Prostate gland (tissue), 2 donors: ENCODE results near the gene FBXO42. TPM values are rescaled to one million over a fixed set of nuclear protein-coding genes. Genes with fewer than 3 reads are reported as not detected.
"Not testable (repeated sequence)": the region's sequence is repeated elsewhere in the genome, so short reads cannot be mapped to it uniquely, and the experiment has no call there.

Source experiments
- DNase-seq: peaks from one replicate; pipeline ENCODE4 v3.0.0-alpha.2; 2019; ENCODE audit warnings: low spot score
- H3K27ac ChIP-seq, 2 donors: fragments of 200-600 bp; sonication (generic); 2 replicates each; pipeline ENCODE4 v1.5.1; 2017 to 2019
- H3K27me3 ChIP-seq: fragments of 200-600 bp; sonication (generic); replicated peaks from 2 replicates; pipeline ENCODE4 v1.5.1; 2019; ENCODE audit not compliant: insufficient read depth
- H3K36me3 ChIP-seq, 2 donors: fragments of 200-600 bp; sonication (generic); 1 replicate in 1 of 2; 2 replicates in 1 of 2; pipeline versions ENCODE4 v1.5.1 to v1.8.1; 2017 to 2019
- H3K4me1 ChIP-seq: fragments of 200-600 bp; sonication (generic); replicated peaks from 2 replicates; pipeline ENCODE4 v1.5.1; 2019
- H3K4me3 ChIP-seq, 2 donors: fragments of 200-600 bp; sonication (generic); 2 replicates each; pipeline ENCODE4 v1.5.1; 2017 to 2019
- H3K9me3 ChIP-seq: fragments of 200-600 bp; sonication (generic); 2 replicates; pipeline ENCODE4 v1.5.1; 2017
- CTCF ChIP-seq, 4 experiments: fragments of 200-600 bp in 2 of 4; fragments of 450-650 bp in 2 of 4; sonication (generic) in 2 of 4; IDR thresholded peaks; 1 replicate in 3 of 4; 2 replicates in 1 of 4; pipeline ENCODE4 v1.5.1; 2016 to 2019; ENCODE audit warnings: antibody characterized with exemption in 4 of 4, mild to moderate bottlenecking in 2 of 4, moderate library complexity in 2 of 4
- POLR2A ChIP-seq: fragments of 450-650 bp; IDR thresholded peaks from one replicate; pipeline ENCODE4 v1.6.1; 2016; ENCODE audit warnings: antibody characterized with exemption, mild to moderate bottlenecking
- POLR2AphosphoS5 ChIP-seq: sonication (generic); formaldehyde crosslinking; IDR thresholded peaks from one replicate; pipeline ENCODE4 v1.6.1; 2017; ENCODE audit warnings: antibody characterized with exemption
- WGBS: methylation state at CpG from one replicate; pipeline ENCODE4 v1.1.5; 2018; 5-methylcytosine and 5-hydroxymethylcytosine counted together
- intact Hi-C: fragments of 100-400 bp; cut with DNase I; formaldehyde crosslinking; loops from one replicate; pipeline ENCODE4 v1.14.2; 2022
- total RNA-seq, 2 donors: library from RNA; depleted of rRNA; stranded (reverse); fragments of >200 nt; gene quantifications; one replicate each; pipeline ENCODE4 v1.1.0, GENCODE V29; 2016

Gene FBXO42
- total RNA-seq, 2 donors from 2014 or later = 26.6 to 52.6 TPM

DNA sequence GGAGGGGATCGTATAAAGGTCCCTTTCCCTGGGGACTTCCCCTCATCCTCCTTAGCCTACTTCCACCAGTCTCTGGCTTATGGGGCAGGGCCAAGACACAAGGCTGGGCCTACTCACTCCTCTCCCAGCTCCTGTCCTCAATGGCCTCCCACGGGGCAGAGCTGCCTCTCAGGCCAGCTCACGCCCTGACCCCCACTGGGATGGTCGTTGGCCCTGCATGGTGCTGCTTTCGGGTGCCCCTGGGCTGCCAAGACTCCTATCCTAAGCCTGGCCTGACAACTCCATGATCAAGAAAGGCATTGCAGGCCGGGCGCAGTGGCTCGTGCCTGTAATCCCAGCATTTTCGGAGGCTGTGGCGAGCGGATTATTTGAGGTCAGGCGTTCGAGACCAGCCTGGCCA, 121.5 kb downstream of the FBXO42 start:
- intact Hi-C loops = no loop called here
- no peaks in the 10 kb centered on the region for H3K36me3 ChIP-seq
- WGBS = 89% methylated on average over 13 of the region's 13 CpGs
- peaks cover under 1% of the 10 kb centered on the region for H3K4me1 ChIP-seq
- no peak overlapping the region for H3K27ac ChIP-seq
- H3K27me3 ChIP-seq = no peaks in the 10 kb centered on the region
- no peak for DNase-seq
- no peaks in the 10 kb centered on the region for H3K9me3 ChIP-seq
- TF ChIP-seq POLR2A (no peak), CTCF (IDR thresholded peaks at IDR 0.05) (no peak), POLR2AphosphoS5 (no peak)
- no peak overlapping the region for H3K4me3 ChIP-seq

DNA sequence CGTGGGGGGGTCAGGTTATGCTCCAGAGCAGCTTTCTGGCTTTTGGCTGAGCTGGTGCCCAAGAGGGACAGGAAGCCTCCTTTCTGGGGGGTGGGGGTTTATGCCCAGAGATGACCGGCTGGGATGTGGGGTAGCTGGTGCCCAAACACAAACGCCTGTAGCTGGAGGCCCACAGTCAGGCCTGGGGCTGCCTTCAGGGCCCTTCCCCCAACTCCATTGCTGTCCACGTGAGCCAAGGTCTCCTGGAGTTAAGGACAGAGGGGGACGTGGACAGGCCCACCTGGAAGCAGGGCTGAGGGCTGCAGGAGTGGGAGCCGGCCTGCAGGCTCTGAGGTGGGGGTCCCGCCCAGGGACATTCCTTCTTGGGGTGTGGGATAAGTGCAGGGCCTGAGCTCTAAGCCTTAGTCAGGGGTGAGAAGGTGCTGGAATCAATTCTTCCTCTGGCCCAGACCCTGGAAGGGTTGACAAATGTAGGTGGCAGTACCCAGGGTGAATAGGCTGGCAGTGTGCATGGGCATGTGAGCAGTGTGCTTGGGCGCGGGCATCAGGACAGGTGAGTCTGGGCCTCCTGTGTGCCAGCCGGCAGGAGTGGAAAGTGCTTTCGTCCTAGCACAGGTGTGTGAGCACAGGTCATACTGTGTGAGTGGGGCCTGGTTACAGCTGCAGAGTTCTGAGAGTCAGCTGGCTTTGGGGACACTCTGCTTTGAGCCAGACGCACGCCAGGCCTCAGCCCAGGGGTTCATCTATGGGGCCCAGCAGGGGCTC, 122.1 kb downstream of the FBXO42 start:
- no peaks in the 10 kb centered on the region for H3K36me3 ChIP-seq
- no peaks in the 10 kb centered on the region for H3K9me3 ChIP-seq
- no peak overlapping the region for H3K4me3 ChIP-seq
- TF ChIP-seq POLR2A (no peak), POLR2AphosphoS5 (no peak), CTCF (IDR thresholded peaks at IDR 0.05) (no peak)
- H3K27me3 ChIP-seq = no peaks in the 10 kb centered on the region
- intact Hi-C loops = no loop called here
- no peaks in the 10 kb centered on the region for H3K4me1 ChIP-seq
- H3K27ac ChIP-seq = no peak overlapping the region
- WGBS = 86% methylated on average over 11 of the region's 13 CpGs
- no peak for DNase-seq

DNA sequence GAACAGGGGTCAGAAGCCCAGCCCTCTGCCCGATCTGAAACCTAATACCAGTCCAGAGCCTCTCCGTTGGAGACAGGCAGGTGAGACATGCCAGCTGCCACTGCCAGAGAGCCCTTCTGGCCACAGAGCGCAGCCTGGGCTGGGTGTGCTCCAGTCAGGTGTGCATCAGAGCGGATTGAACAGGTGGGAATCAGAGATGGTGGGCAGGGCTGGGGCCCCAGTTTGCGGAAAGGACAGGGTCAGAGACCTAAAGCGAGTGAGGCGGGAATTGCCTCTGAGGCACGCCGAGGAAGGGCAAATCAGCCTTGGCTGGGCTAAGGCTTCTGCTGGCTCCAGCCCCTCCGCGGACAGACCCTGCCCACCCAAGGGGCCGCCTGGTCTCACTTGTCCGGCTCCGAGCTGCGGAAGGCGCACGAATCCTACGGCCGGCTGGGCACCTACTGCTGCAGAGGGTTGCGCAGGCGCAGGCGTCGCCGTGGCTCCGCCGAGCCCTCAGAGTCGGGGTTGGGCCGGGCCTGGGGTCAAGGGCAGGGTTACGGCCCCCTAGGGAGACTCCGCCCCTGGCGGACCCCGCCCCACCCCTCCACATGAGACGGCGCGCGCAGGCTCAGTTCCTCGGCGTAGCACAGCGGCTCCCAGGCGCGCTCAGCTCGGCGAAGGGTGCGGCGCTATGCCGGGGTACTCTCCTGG, 125.6 kb downstream of the FBXO42 start:
- Histone ChIP-seq H3K27me3 (no peaks in the 10 kb centered on the region), H3K27ac (no peak overlapping the region), H3K9me3 (no peaks in the 10 kb centered on the region), H3K4me3 (no peak overlapping the region), H3K36me3 (no peaks in the 10 kb centered on the region), H3K4me1 (no peaks in the 10 kb centered on the region)
- no peak for DNase-seq
- intact Hi-C loops = no loop called here
- 23% methylated on average over 37 of the region's 46 CpGs for WGBS
- TF ChIP-seq POLR2A (no peak), POLR2AphosphoS5 (no peak), CTCF (IDR thresholded peaks at IDR 0.05) (no peak)

- Histone ChIP-seq H3K27me3 (no peaks in the 10 kb centered on the region), H3K27ac (no peak overlapping the region), H3K4me1 (no peaks in the 10 kb centered on the region), H3K4me3 (no peak overlapping the region), H3K36me3 (no peaks in the 10 kb centered on the region), H3K9me3 (no peaks in the 10 kb centered on the region)
- 90% methylated on average over 7 of the region's 7 CpGs for WGBS
- DNase-seq = no peak
- TF ChIP-seq POLR2A (no peak), CTCF (IDR thresholded peaks at IDR 0.05) (no peak), POLR2AphosphoS5 (no peak)
- intact Hi-C loops = no loop called here
Measured at GRCh38 chr1:16226129-16226489, 126.2 kb downstream of the FBXO42 start.

GRCh38 chr1:16224472-16224871, 127.8 kb downstream of the FBXO42 start:
- Histone ChIP-seq H3K4me1 (no peaks in the 10 kb centered on the region), H3K27ac (no peak overlapping the region), H3K36me3 (no peaks in the 10 kb centered on the region), H3K4me3 (no peak overlapping the region), H3K9me3 (no peaks in the 10 kb centered on the region), H3K27me3 (no peaks in the 10 kb centered on the region)
- WGBS = 71% methylated on average over 3 of the region's 3 CpGs
- intact Hi-C loops = no loop called here
- no peak for DNase-seq
- TF ChIP-seq CTCF (IDR thresholded peaks at IDR 0.05) = no peak
- no peak for TF ChIP-seq POLR2AphosphoS5
- TF ChIP-seq POLR2A = no peak

DNA sequence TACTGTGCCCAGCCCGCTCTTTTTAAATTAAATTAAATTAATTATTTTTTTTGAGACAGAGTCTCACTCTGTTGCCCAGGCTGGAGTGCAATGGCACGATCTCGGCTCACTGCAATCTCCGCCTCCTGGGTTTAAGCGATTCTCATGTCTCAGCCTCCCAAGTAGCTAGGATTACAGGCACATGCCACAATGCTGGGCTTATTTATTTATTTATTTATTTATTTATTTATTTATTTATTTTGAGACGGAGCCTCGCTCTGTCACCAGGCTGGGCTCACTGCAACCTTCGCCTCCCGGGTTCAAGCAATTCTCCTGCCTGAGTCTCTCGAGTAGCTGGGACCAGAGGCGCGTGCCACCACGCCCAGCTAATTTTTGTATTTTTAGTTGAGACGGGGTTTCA, 129.6 kb downstream of the FBXO42 start:
- H3K36me3 ChIP-seq, H3K27ac ChIP-seq, H3K4me3 ChIP-seq, intact Hi-C loops, H3K27me3 ChIP-seq, H3K4me1 ChIP-seq, DNase-seq, H3K9me3 ChIP-seq: not testable (repeated sequence)
- WGBS = 92% methylated on average over 14 of the region's 14 CpGs
